Upper lobe of left lung (tissue), 6 donors: ENCODE results near the gene KCNJ6. TPM values are rescaled to one million over a fixed set of nuclear protein-coding genes. Genes with fewer than 3 reads are reported as not detected.
"Not testable (repeated sequence)": the region's sequence is repeated elsewhere in the genome, so short reads cannot be mapped to it uniquely, and the experiment has no call there.

Experiments
- ATAC-seq, 2 donors: fragments of 200-7000 bp; cut with Tn5 transposase; one replicate each; pipeline ENCODE4 v1.9.1; 2022; ENCODE audit warnings: mild to moderate bottlenecking in 2 of 2, moderate library complexity in 2 of 2; ENCODE audit not compliant: low FRiP score in 2 of 2
- DNase-seq, 2 donors: peaks; one replicate each; pipeline ENCODE4 v3.0.0-alpha.2; 2019 to 2020
- H3K27ac ChIP-seq, 4 donors: fragments of 200-600 bp; sonication (generic); one replicate each; pipeline ENCODE4 v1.5.1; 2016 to 2019
- H3K27me3 ChIP-seq, 4 donors: fragments of 200-600 bp; sonication (generic); one replicate each; pipeline ENCODE4 v1.5.1; 2017 to 2019
- H3K36me3 ChIP-seq, 4 donors: fragments of 200-600 bp; sonication (generic); one replicate each; pipeline ENCODE4 v1.5.1; 2016 to 2019
- H3K4me1 ChIP-seq, 4 donors: fragments of 200-600 bp; sonication (generic); one replicate each; pipeline ENCODE4 v1.5.1; 2018 to 2019
- H3K4me3 ChIP-seq, 4 donors: fragments of 200-600 bp; sonication (generic); one replicate each; pipeline ENCODE4 v1.5.1; 2017 to 2019; ENCODE audit warnings: mild to moderate bottlenecking in 2 of 4, moderate library complexity in 1 of 4
- H3K9me3 ChIP-seq, 4 donors: fragments of 200-600 bp; sonication (generic); one replicate each; pipeline ENCODE4 v1.5.1; 2018 to 2019
- EP300 ChIP-seq, 4 donors: sonication (generic); formaldehyde crosslinking; IDR thresholded peaks; one replicate each; pipeline ENCODE4 v1.5.1; 2017; ENCODE audit warnings: antibody characterized with exemption in 4 of 4, control low read depth in 2 of 4
- POLR2A ChIP-seq, 4 donors: fragments of 450-650 bp; IDR thresholded peaks; one replicate each; pipeline ENCODE4 v1.5.1; 2016 to 2017; ENCODE audit warnings: antibody characterized with exemption in 4 of 4, mild to moderate bottlenecking in 2 of 4
- POLR2AphosphoS5 ChIP-seq, 2 donors: sonication (generic); formaldehyde crosslinking; IDR thresholded peaks; one replicate each; pipeline ENCODE4 v1.5.1; 2017; ENCODE audit warnings: antibody characterized with exemption in 2 of 2
- WGBS, 2 donors: methylation state at CpG; one replicate each; pipeline ENCODE4 v1.1.5; 2017 to 2018; 5-methylcytosine and 5-hydroxymethylcytosine counted together
- total RNA-seq, 6 donors: library from RNA; depleted of rRNA in 4 of 6; stranded (reverse); fragments of >200 nt in 4 of 6; gene quantifications; one replicate each; pipeline versions ENCODE4 v1.1.0 to v1.2.1, GENCODE V29; 2016 to 2021
- TF ChIP-seq, protein P1 (sequence below), 6 experiments: fragments of 450-650 bp in 4 of 6; fragments of 200-600 bp in 2 of 6; sonication (generic) in 2 of 6; IDR thresholded peaks; one replicate each; pipeline ENCODE4 v1.5.1; 2016 to 2019; ENCODE audit warnings: antibody characterized with exemption in 6 of 6
- donor health status: DM: no; HTN: no; CAD: no; lungs with moderate emphysema.
- donor health status: DM: no; HTN: yes; CAD: no; lungs with severe emphysema.

Gene KCNJ6
- total RNA-seq, 6 donors from 2014 or later, result 0.06 to 0.15 TPM; not detected in 4

- no peak for ATAC-seq
- H3K9me3 ChIP-seq, result no peaks in the 10 kb centered on the region
- H3K4me1 ChIP-seq, result peaks cover 5 to 8% (median 6%) of the 10 kb centered on the region in 4 donors
- no peak overlapping the region for H3K27ac ChIP-seq
- peaks cover 2 to 13% (median 10%) of the 10 kb centered on the region in 4 donors for H3K27me3 ChIP-seq
- no peak for TF ChIP-seq POLR2AphosphoS5 (IDR thresholded peaks at IDR 0.05)
- no peak for TF ChIP-seq EP300 (IDR thresholded peaks at IDR 0.05)
- TF ChIP-seq, protein P1, sequence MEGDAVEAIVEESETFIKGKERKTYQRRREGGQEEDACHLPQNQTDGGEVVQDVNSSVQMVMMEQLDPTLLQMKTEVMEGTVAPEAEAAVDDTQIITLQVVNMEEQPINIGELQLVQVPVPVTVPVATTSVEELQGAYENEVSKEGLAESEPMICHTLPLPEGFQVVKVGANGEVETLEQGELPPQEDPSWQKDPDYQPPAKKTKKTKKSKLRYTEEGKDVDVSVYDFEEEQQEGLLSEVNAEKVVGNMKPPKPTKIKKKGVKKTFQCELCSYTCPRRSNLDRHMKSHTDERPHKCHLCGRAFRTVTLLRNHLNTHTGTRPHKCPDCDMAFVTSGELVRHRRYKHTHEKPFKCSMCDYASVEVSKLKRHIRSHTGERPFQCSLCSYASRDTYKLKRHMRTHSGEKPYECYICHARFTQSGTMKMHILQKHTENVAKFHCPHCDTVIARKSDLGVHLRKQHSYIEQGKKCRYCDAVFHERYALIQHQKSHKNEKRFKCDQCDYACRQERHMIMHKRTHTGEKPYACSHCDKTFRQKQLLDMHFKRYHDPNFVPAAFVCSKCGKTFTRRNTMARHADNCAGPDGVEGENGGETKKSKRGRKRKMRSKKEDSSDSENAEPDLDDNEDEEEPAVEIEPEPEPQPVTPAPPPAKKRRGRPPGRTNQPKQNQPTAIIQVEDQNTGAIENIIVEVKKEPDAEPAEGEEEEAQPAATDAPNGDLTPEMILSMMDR (IDR thresholded peaks at IDR 0.05), result no peak
- TF ChIP-seq POLR2A (IDR thresholded peaks at IDR 0.05), result no peak
- H3K36me3 ChIP-seq, result no peaks in the 10 kb centered on the region
- no peak overlapping the region for H3K4me3 ChIP-seq
- WGBS, 2 donors, result 63 to 73% methylated on average over 3 of the region's 3 CpGs
- no peak for DNase-seq
Measured at GRCh38 chr21:37921091-37921490, 4.8 kb upstream of the KCNJ6 start.

DNA sequence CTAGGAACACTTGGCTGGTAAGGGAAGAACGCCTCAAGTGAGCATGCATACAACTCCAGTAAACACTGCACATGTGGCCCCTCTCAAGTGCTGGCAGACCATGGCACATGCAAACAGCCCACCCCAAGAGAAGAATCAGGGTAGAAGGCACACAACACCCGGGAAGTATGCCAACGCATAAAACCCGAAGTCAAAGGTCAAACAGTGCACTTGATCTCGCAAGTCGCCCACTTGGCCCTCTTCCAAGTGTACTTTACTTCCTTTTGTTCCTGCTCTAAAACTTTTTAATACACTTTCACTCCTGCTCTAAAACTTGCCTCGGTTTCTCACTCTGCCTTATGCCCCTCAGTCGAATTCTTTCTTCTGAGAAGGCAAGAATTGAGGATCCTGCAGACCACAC lies 4.0 kb upstream of the KCNJ6 start:
- H3K27me3 ChIP-seq, result peaks cover 5 to 20% (median 15%) of the 10 kb centered on the region in 4 donors

DNA sequence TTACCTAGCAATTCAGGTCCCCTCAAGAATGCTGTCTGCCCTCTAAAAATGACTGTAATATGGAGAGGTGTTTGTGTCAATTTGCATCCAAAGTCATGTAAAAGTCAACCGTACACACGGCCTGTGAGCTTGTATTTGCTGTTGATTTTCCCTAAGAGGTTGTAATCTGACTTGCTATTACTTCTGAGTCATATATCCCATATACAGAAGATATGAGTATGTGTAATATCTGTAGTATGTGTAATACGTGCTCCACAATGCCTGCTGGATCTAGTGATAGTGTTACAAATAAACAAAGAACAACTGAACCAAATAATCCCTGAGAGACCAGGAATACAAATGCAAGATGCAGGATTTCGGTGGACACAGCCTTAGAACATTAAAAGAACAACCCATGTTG lies 1.4 kb upstream of the KCNJ6 start:
- H3K9me3 ChIP-seq, result no peaks in the 10 kb centered on the region
- peaks cover 5 to 30% (median 21%) of the 10 kb centered on the region in 4 donors for H3K27me3 ChIP-seq
- peaks cover 13 to 22% (median 13%) of the 10 kb centered on the region in 4 donors for H3K4me1 ChIP-seq
- no peak overlapping the region for H3K4me3 ChIP-seq
- no peak for ATAC-seq
- WGBS, 2 donors, result 65 to 71% methylated on average over 4 of the region's 4 CpGs
- no peak overlapping the region for H3K27ac ChIP-seq
- H3K36me3 ChIP-seq, result no peaks in the 10 kb centered on the region
- no peak for DNase-seq
- TF ChIP-seq, protein P1 (IDR thresholded peaks at IDR 0.05), result no peak
- TF ChIP-seq POLR2A (IDR thresholded peaks at IDR 0.05) (no peak), POLR2AphosphoS5 (IDR thresholded peaks at IDR 0.05) (no peak), EP300 (IDR thresholded peaks at IDR 0.05) (no peak)

More for the DNA sequence above, 4.0 kb upstream of the KCNJ6 start:
- not testable (repeated sequence) for H3K4me3 ChIP-seq, DNase-seq, H3K36me3 ChIP-seq, H3K27ac ChIP-seq, ATAC-seq, H3K9me3 ChIP-seq
- 47 to 59% methylated on average over 8 of the region's 8 CpGs for whole genome bisulfite sequencing, 2 donors
- peaks cover 12 to 16% (median 13%) of the 10 kb centered on the region in 4 donors for H3K4me1 ChIP-seq

DNA sequence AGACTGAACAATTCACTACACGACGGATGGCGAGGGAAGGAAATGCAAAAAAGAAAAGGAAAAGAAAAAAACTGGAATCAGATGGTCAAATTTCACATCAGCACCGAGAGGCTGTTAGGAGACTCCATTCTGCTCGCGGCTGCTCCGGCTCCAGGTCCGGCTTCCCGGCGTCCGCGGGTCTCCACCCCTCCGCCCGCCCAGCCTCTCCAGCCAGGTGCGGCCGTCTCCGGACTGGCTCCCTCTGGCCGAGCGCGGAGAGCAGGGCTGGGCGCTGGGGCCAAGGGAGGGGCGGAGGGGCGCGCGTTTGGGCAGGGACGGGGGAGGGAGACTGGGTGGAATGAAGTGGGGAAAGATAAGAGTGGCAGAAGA lies 332 bp downstream of the KCNJ6 start:
- WGBS, 2 donors, result 0 to 3% methylated on average over 22 to 26 of the region's 26 CpGs
- H3K4me3 ChIP-seq, result peak overlapping the region in 3 of 4 donors; percentile 22 to 38 (median 26)
- H3K27me3 ChIP-seq, result peaks cover 5 to 30% (median 21%) of the 10 kb centered on the region in 4 donors
- H3K4me1 ChIP-seq, result peaks cover 13 to 22% (median 13%) of the 10 kb centered on the region in 4 donors
- no peaks in the 10 kb centered on the region for H3K9me3 ChIP-seq
- no peak overlapping the region for H3K27ac ChIP-seq
- H3K36me3 ChIP-seq, result no peaks in the 10 kb centered on the region
- TF ChIP-seq EP300 (IDR thresholded peaks at IDR 0.05), result no peak
- no peak for TF ChIP-seq POLR2A (IDR thresholded peaks at IDR 0.05)
- no peak for TF ChIP-seq POLR2AphosphoS5 (IDR thresholded peaks at IDR 0.05)
- TF ChIP-seq, protein P1 (IDR thresholded peaks at IDR 0.05), result no peak
- DNase-seq, result peak in 1 of 2 donors; percentile 81
- peak in 1 of 2 donors; percentile 24 for ATAC-seq

DNA sequence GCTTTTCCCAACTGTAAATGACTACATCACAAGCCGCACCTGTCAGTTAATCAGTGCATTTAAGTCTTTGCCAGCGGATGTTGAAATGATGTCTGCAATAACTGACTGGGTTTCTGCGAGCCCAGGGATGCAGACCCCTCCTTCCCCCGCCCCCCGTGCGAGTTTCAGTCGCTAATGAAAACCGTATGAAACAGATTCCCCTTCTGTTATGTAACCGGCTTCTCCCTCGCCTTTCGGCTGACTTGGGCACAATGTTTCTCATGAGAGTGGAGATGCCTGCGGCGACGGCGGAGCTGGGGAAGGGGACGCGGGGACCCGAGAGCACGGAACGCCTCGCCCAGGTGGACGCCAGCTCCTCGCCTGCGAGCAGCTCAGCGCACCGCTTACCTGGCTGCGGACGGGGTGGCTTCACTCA lies 753 bp downstream of the KCNJ6 start:
- no peak for TF ChIP-seq POLR2AphosphoS5 (IDR thresholded peaks at IDR 0.05)
- TF ChIP-seq POLR2A (IDR thresholded peaks at IDR 0.05), result no peak
- TF ChIP-seq, protein P1 (IDR thresholded peaks at IDR 0.05), result no peak
- TF ChIP-seq EP300 (IDR thresholded peaks at IDR 0.05), result no peak
- peak in 1 of 2 donors; percentile 65 for DNase-seq
- no peak for ATAC-seq
- Histone ChIP-seq H3K4me1 (peaks cover 13 to 22% (median 13%) of the 10 kb centered on the region in 4 donors), H3K27me3 (peaks cover 5 to 30% (median 21%) of the 10 kb centered on the region in 4 donors), H3K4me3 (peak overlapping the region in 2 of 4 donors; percentile 26 to 38), H3K36me3 (no peaks in the 10 kb centered on the region), H3K9me3 (no peaks in the 10 kb centered on the region), H3K27ac (no peak overlapping the region)
- 6 to 7% methylated on average over 25 to 28 of the region's 28 CpGs for WGBS, 2 donors
